Right lobe of liver (tissue), 6 donors: Measurements from ENCODE around the gene PLGRKT. TPM values are rescaled to one million over a fixed set of nuclear protein-coding genes. Genes with fewer than 3 reads are reported as not detected.

Experiments used
- ATAC-seq, 4 donors: fragments of 200-7000 bp; cut with Tn5 transposase; one replicate each; pipeline ENCODE4 v1.9.1; 2020; ENCODE audit warnings: mild to moderate bottlenecking in 4 of 4, moderate library complexity in 4 of 4
- DNase-seq, 3 donors: peaks; one replicate each; pipeline ENCODE4 v3.0.0-alpha.2; 2020
- H3K27ac ChIP-seq, 3 donors: fragments of 200-600 bp; one replicate each; pipeline ENCODE4 v1.8.0; 2022
- H3K27me3 ChIP-seq, 2 donors: fragments of 200-600 bp; one replicate each; pipeline ENCODE4 v1.8.0; 2022
- H3K36me3 ChIP-seq, 4 donors: fragments of 200-600 bp; sonication (generic) in 1 of 4; one replicate each; pipeline versions ENCODE4 v1.5.1 to v1.8.0; 2017 to 2022; ENCODE audit warnings: control low read depth in 1 of 4
- H3K4me1 ChIP-seq, 4 donors: fragments of 200-600 bp; sonication (generic) in 1 of 4; one replicate each; pipeline versions ENCODE4 v1.5.1 to v1.8.0; 2017 to 2022; ENCODE audit warnings: control low read depth in 1 of 4
- H3K4me3 ChIP-seq, 3 donors: fragments of 200-600 bp; one replicate each; pipeline ENCODE4 v1.8.0; 2022
- H3K9me3 ChIP-seq, 4 donors: fragments of 200-600 bp; sonication (generic) in 1 of 4; one replicate each; pipeline versions ENCODE4 v1.5.1 to v1.8.0; 2017 to 2022; ENCODE audit warnings: control low read depth in 1 of 4
- CTCF ChIP-seq, 4 donors: fragments of 200-600 bp in 3 of 4; fragments of 450-650 bp in 1 of 4; IDR thresholded peaks; one replicate each; pipeline versions ENCODE4 v1.5.1 to v1.8.0; 2016 to 2022; ENCODE audit warnings: antibody characterized with exemption in 4 of 4, mild to moderate bottlenecking in 2 of 4
- POLR2A ChIP-seq: fragments of 450-650 bp; IDR thresholded peaks from one replicate; pipeline ENCODE4 v1.6.1; 2017; ENCODE audit warnings: antibody characterized with exemption, mild to moderate bottlenecking
- WGBS: methylation state at CpG from one replicate; pipeline ENCODE4 v1.1.6; 2018; ENCODE audit warnings: low coverage, low lambda C conversion rate; ENCODE audit not compliant: insufficient coverage; ENCODE audit errors: missing lambda C conversion rate; 5-methylcytosine and 5-hydroxymethylcytosine counted together
- intact Hi-C, 2 donors: fragments of 100-400 bp; cut with DNase I; formaldehyde crosslinking; loops; one replicate each; pipeline versions ENCODE4 v1.11.2 to v1.14.1; 2022
- total RNA-seq, 6 experiments: library from RNA; depleted of rRNA in 2 of 6; stranded (reverse); fragments of >200 nt in 2 of 6; fragmentation: NEBNext Ultra II Directional in 3 of 6; extraction: Animal tissue kit (Norgen Biotek cat#: 25700) in 3 of 6; gene quantifications; one replicate each; pipeline versions ENCODE4 v1.1.0 to v1.2.4, GENCODE V29; 2016 to 2023
- donor health status: DM: no; HTN: yes; CAD: no.
- donor health status: DM: no; HTN: no; CAD: no.
- donor health status: DM: no; HTN: no; CAD: no.
- donor health status: DM: no; HTN: yes; CAD: no.
- donor health status: DM: no; HTN: yes; CAD: no.

The PLGRKT gene
- total RNA-seq, 6 experiments from 2014 or later, result 7.3 to 14.4 (median 11.4) TPM

- H3K4me3 ChIP-seq, result no peak overlapping the region
- WGBS, result 80% methylated on average over 2 of the region's 2 CpGs
- H3K27me3 ChIP-seq, result no peaks in the 10 kb centered on the region
- no peak for TF ChIP-seq CTCF (IDR thresholded peaks at IDR 0.05)
- TF ChIP-seq POLR2A, result no peak
- ATAC-seq (no peak), DNase-seq (no peak)
- intact Hi-C loops, result loop anchor here in 1 of 2 donors (10.0 kb wide), 1 partner anchor 154 kb away; no protein-coding TSS in a partner anchor
- no peaks in the 10 kb centered on the region for H3K9me3 ChIP-seq
- H3K4me1 ChIP-seq, result peaks cover 0 to 16% (median 2%) of the 10 kb centered on the region in 4 donors
- no peaks in the 10 kb centered on the region for H3K36me3 ChIP-seq
- no peak overlapping the region for H3K27ac ChIP-seq
Observed at GRCh38 chr9:5441043-5441442, 3.3 kb upstream of the PLGRKT start.

- ATAC-seq, result no peak
- intact Hi-C loops, result loop anchor here in 1 of 2 donors (10.0 kb wide), 1 partner anchor 154 kb away; no protein-coding TSS in a partner anchor
- 81% methylated on average over 2 of the region's 3 CpGs for WGBS
Observed at GRCh38 chr9:5440426-5440825, 2.7 kb upstream of the PLGRKT start.

DNA sequence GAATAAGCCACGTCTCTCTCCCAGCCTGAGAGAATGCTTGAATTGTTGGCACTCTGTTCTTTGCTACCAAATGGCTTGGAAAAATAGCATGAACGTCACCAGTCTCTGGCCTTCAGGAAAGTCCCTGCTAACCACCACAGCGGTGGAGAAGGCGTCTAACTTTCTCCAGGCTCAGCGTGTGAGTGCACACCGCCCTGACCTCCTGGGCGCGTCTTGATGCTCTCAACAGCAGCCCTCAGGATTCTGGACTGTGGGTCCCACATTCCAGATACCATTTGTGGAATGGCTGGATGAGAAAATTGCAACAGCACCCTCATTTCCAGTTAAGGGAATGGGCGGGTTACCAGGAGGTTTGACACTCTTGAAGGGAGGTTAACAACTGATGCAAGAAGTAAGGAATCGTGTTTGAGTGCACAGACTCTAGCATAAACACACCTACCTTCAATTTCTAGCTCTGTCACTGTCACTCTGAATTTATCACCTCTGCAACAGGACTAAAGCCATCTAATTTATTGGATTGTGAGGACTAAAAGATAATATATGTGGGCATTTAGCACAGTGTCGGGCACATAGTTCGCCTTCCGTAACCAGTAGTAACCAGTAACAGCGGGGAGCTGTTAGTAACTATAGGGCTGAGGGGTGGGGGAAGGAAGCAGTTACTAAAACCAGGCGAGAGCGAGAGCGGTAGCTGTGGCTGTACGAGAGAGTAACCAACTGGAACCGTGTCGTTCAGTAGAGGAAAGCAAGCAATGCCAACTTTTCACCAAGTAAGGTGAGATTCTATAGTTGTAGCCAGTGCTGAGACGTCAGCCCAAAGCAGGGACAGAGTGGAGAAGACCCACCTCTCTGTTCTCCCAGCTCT is 807 bp upstream of the PLGRKT start:
- peaks cover 0 to 16% (median 2%) of the 10 kb centered on the region in 4 donors for H3K4me1 ChIP-seq
- no peaks in the 10 kb centered on the region for H3K9me3 ChIP-seq
- WGBS, result 65% methylated on average over 14 of the region's 21 CpGs
- peak overlapping the region; percentile 62 to 71 (median 65) for H3K4me3 ChIP-seq
- intact Hi-C loops, result no loop called here
- H3K27ac ChIP-seq, result peak overlapping the region in 2 of 3 donors; percentile 86 to 90
- no peaks in the 10 kb centered on the region for H3K36me3 ChIP-seq
- TF ChIP-seq CTCF (IDR thresholded peaks at IDR 0.05), result no peak
- no peak for TF ChIP-seq POLR2A
- DNase-seq (peak in 1 of 3 donors; percentile 28), ATAC-seq (no peak)
- H3K27me3 ChIP-seq, result no peaks in the 10 kb centered on the region

More at GRCh38 chr9:5440426-5440825, 2.7 kb upstream of the PLGRKT start:
- Histone ChIP-seq H3K9me3 (no peaks in the 10 kb centered on the region), H3K27ac (no peak overlapping the region), H3K27me3 (no peaks in the 10 kb centered on the region), H3K4me1 (peaks cover 0 to 16% (median 2%) of the 10 kb centered on the region in 4 donors), H3K36me3 (no peaks in the 10 kb centered on the region), H3K4me3 (no peak overlapping the region)
- DNase-seq, result no peak
- TF ChIP-seq CTCF (IDR thresholded peaks at IDR 0.05) (no peak), POLR2A (no peak)

DNA sequence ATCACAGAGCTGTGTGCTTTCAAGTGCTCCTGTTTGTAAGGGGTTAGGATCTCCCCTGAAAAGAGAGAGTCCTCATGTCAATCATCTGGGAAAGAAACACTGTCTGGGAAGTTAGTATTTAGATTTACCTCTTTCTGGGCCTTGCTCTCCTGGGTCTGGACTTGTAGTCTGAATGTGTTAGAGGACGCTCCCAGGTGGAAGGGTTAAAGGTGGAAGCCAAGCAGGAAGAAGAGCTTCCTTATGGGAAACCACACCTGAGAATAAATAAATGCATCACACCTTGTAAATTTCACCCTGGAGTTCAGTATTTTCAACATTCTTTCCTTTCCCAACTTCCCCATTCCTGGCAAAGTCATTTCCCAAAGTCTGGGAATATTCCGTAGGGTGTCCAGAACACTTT is 1.3 kb downstream of the PLGRKT start:
- ATAC-seq, result no peak

More for the DNA sequence above, 1.3 kb downstream of the PLGRKT start:
- DNase-seq, result no peak
- no peaks in the 10 kb centered on the region for H3K9me3 ChIP-seq
- H3K4me3 ChIP-seq, result no peak overlapping the region
- H3K27ac ChIP-seq, result no peak overlapping the region
- intact Hi-C loops, result no loop called here
- TF ChIP-seq POLR2A, result no peak
- no peak for TF ChIP-seq CTCF (IDR thresholded peaks at IDR 0.05)
- peaks cover 0 to 13% (median 2%) of the 10 kb centered on the region in 4 donors for H3K4me1 ChIP-seq
- no peaks in the 10 kb centered on the region for H3K27me3 ChIP-seq
- 92% methylated on average over 2 of the region's 2 CpGs for WGBS
- H3K36me3 ChIP-seq, result no peaks in the 10 kb centered on the region
